ENCODE results near the gene TMEM115.

TMEM115 gene

DNA sequence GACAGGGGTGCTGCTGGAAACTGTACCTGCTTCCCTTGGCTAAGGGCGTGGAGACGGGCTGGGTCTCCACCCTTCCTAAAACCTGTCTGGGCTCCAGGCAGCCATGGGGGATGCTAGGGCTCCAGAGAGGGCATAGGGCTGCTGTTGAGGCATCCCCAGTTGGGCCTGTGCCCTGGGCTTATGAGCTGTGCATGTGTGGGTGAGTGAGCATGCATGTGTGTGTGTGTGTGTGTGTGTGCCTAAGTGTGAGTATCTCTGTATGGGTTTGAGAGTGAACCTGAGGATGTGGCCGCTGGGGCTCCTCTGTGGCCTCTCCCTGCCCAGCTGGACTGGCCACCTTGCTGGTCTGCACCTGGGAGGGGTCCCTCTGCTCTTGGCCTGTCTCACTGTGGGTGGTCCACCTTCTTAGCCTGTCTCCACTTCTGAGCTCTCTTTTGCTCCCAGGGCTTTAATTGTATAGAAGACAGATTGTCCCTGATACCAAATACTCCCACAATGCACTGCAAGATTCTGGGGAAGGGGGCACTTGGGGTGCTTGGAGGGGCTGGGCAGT lies 11.9 kb upstream of the TMEM115 start:
- H3K4me3 ChIP-seq (ENCODE audit: low read depth, low read length), result no peak overlapping the region
- TF ChIP-seq, protein P1, sequence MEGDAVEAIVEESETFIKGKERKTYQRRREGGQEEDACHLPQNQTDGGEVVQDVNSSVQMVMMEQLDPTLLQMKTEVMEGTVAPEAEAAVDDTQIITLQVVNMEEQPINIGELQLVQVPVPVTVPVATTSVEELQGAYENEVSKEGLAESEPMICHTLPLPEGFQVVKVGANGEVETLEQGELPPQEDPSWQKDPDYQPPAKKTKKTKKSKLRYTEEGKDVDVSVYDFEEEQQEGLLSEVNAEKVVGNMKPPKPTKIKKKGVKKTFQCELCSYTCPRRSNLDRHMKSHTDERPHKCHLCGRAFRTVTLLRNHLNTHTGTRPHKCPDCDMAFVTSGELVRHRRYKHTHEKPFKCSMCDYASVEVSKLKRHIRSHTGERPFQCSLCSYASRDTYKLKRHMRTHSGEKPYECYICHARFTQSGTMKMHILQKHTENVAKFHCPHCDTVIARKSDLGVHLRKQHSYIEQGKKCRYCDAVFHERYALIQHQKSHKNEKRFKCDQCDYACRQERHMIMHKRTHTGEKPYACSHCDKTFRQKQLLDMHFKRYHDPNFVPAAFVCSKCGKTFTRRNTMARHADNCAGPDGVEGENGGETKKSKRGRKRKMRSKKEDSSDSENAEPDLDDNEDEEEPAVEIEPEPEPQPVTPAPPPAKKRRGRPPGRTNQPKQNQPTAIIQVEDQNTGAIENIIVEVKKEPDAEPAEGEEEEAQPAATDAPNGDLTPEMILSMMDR (IDR thresholded peaks at IDR 0.05; ENCODE audit: low read depth, low read length, missing control alignments), result no peak
- in situ Hi-C loops (cut with HindIII; ENCODE audit: low sequenced_read_pairs), result no loop called here
- DNase-seq (ENCODE audit: low read depth), result no peak

DNA sequence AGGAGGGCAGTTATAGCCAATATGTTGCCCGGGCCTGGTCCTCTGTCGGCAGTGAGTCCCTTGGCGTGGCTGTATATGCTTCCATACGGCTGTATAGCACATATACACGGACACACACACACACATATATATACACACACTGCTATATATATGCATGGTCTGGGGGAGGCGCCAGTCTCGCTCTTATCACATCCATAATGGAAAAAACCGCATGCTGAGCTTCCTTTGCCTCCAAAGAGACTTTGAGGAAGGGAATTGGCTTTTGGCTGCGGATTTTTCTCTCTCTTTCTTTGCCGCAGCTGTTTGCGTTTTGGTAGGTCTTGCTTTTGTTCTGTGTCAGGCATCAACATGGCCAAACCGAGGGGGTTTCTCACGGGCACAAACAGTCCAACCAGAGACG lies 11.3 kb upstream of the TMEM115 start:
- TF ChIP-seq, protein P1 (IDR thresholded peaks at IDR 0.05; ENCODE audit: low read depth, low read length, missing control alignments), result peak; percentile 32
- no peak for DNase-seq (ENCODE audit: low read depth)
- H3K4me3 ChIP-seq (ENCODE audit: low read depth, low read length), result no peak overlapping the region
- in situ Hi-C loops (cut with HindIII; ENCODE audit: low sequenced_read_pairs), result no loop called here

DNA sequence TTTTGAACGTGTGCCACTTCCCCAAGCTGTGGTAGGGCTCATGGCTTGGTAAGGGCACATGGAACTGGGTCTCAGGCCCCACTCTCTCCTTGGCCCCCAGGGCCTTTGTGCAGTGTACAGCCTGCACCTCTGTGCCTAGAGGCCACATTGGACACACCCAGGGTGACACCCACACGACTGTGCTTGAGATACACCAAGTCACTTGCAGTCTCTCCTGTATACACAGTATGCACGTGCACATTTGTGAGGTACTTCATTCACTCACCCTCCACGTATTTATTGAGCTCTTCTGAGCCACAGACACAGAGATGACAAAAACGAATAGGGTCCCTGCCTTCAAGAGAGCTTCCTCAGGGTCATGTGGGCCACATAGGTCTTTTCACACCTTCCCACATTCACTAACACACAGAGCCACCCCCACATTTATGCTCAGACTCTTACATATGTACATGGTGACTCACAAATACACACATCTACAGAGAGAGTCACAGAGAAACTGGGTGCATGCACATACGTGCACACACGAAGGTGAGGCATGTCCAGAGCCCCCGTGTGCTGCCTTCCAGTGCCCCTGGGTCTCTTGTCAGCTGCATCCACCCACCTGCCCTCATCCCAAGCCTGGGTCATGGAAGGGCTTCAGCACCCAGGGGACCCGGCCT lies 9.8 kb upstream of the TMEM115 start:
- TF ChIP-seq, protein P1 (IDR thresholded peaks at IDR 0.05; ENCODE audit: low read depth, low read length, missing control alignments), result no peak
- no peak for DNase-seq (ENCODE audit: low read depth)
- H3K4me3 ChIP-seq (ENCODE audit: low read depth, low read length), result no peak overlapping the region
- in situ Hi-C loops (cut with HindIII; ENCODE audit: low sequenced_read_pairs), result no loop called here

DNA sequence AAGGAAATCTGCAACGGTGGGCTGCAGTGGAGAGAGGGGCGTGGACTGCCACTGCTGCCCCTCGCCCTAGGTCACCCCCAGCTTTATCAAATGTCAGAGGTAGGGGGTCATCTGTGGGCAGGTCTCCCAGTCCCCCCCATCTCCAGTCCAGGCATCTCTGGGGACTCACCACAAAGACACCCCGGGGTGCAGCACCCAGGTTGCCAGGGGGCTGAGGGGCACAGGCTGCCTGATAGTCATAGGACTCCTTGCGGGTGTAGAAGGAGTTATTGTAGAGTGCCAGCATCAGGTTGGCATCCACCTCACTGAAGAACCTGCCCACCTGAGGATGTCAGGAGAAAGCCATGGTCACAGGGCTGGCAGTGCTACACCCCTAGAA lies 6.5 kb upstream of the TMEM115 start:
- in situ Hi-C loops (cut with HindIII; ENCODE audit: low sequenced_read_pairs), result no loop called here
- DNase-seq (ENCODE audit: low read depth), result no peak
- TF ChIP-seq, protein P1 (IDR thresholded peaks at IDR 0.05; ENCODE audit: low read depth, low read length, missing control alignments), result no peak
- no peak overlapping the region for H3K4me3 ChIP-seq (ENCODE audit: low read depth, low read length)

DNA sequence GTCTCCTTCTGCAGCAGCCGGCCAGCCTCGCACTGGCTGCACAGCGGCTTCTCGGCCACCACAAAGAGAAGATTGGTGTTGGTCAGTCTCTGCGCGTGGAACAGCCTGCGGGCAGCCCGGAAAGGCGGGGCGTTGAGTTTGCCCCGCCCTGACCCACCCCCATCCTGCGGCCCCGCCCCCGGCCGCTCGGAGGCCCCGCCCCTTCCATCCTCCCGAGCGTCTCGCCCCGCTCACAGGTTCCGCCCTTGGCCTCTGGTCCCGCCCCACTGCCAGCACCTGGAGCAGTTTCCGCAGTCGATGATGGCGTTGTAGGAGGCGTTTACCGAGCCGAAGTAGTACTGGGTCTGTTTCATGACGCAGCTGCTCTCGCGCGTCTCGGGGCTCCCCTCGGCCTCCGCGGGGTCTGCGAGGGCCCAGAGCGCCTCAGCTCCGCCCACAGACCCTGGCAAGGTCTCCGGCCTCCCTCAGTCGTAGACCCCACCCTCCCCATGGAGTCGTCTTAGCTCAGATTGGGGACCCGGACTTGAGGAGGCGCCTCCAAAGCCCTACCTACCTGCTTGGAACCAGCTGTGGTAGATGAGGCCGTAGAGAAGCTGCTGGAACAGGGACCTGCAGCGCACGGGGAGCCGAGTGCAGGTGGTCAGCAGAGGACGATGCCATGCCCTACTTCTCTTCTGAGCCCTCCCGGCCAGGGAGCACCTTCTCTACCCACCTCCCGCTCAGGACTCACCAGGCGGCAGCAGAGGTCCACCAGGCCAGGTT lies 5.9 kb upstream of the TMEM115 start:
- TF ChIP-seq, protein P1 (IDR thresholded peaks at IDR 0.05; ENCODE audit: low read depth, low read length, missing control alignments), result no peak
- DNase-seq (ENCODE audit: low read depth), result no peak
- in situ Hi-C loops (cut with HindIII; ENCODE audit: low sequenced_read_pairs), result no loop called here
- peak overlapping the region; percentile 41 for H3K4me3 ChIP-seq (ENCODE audit: low read depth, low read length)

DNA sequence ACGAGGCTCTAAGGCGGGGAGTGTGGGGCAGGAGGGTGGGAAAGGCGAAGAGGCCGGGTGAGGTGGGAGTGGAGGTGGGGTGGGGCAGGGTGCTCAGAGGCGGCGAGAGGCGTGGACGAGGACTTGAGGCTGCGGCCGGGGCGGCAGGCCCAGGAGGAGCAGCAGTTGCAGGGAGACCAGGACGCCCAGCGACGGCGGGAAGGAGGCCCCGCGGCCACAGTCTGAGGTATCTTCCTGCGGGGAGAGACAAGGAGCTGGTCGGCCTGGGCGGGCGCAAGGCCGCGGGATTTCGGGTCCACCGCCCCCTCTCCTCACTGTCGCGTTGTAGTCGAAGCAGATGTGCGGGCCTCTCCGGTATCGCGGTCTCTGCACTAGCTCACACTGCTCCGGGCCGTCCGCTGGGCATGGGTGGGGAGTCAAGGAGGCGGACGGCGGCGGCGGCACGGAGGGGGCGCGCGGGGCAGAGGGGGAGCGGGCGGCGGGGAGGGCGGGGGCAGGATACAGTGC lies 5.3 kb upstream of the TMEM115 start:
- in situ Hi-C loops (cut with HindIII; ENCODE audit: low sequenced_read_pairs), result no loop called here
- no peak for DNase-seq (ENCODE audit: low read depth)
- TF ChIP-seq, protein P1 (IDR thresholded peaks at IDR 0.05; ENCODE audit: low read depth, low read length, missing control alignments), result no peak
- H3K4me3 ChIP-seq (ENCODE audit: low read depth, low read length), result peak overlapping the region; percentile 41
